Pulmonary artery endothelial cell (primary cell): ENCODE results near the gene MALSU1. TPM values are rescaled to one million over a fixed set of nuclear protein-coding genes. Genes with fewer than 3 reads are reported as not detected.

Experiments
- DNase-seq: peaks from one replicate; pipeline ENCODE4 v3.0.0-alpha.2; 2011; ENCODE audit warnings: low read depth, low spot score
- total RNA-seq: library from RNA; depleted of rRNA; stranded (reverse); fragments of >200 nt; gene quantifications from 2 replicates; pipeline ENCODE4 v1.2.3, GENCODE V29; 2014

The MALSU1 gene
- total RNA-seq, 1 donor from 2014 or later, result 104 TPM

DNA sequence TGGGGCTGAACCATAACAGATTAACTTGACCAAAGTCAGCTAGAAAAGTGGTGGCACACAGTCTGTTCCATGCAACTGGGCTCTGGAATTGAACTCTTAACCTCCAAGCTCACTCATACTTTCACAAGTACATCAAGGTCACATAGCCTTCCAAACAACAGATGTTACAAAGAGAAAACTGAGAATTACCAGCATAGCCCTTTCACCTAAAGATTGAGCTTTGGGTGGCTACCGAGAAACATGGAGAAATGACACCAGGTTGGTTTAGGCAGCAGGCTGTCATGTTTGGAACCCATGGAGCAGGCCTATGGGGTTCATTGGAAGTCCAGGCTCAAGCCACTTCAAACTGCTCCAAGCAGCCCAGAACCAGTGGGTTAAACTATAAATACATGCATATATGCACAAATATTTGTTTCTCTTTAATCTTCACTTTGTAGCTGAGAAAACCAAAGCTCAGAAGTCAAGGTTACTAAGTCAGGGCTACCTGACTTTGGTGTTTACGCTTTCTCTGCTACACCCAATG lies 59.1 kb downstream of the MALSU1 start:
- no peak for DNase-seq

Other genes with a start within 250 kb of the MALSU1 start
- gene KLHL7, start 193.6 kb upstream of the MALSU1 start, total RNA-seq, result 34.2 and 37.7 TPM in 2 replicates
- 36.9 and 46.6 TPM in 2 replicates for gene NUP42, start 117.3 kb upstream of the MALSU1 start, total RNA-seq
- 0.35 and 0.59 TPM in 2 replicates for gene GPNMB, start 52.6 kb upstream of the MALSU1 start, total RNA-seq
- gene IGF2BP3, start 171.2 kb downstream of the MALSU1 start, total RNA-seq, result 58.8 and 81.2 TPM in 2 replicates
- gene TRA2A, start 232.6 kb downstream of the MALSU1 start, total RNA-seq, result 34.3 and 47.4 TPM in 2 replicates